Measurements from ENCODE around the gene OR13A1. TPM values are rescaled to one million over a fixed set of nuclear protein-coding genes. Genes with fewer than 3 reads are reported as not detected.
"Not testable (repeated sequence)": the region's sequence is repeated elsewhere in the genome, so short reads cannot be mapped to it uniquely, and the experiment has no call there.

The OR13A1 gene
- total RNA-seq, 1 experiment from 2014 or later = not detected

DNA sequence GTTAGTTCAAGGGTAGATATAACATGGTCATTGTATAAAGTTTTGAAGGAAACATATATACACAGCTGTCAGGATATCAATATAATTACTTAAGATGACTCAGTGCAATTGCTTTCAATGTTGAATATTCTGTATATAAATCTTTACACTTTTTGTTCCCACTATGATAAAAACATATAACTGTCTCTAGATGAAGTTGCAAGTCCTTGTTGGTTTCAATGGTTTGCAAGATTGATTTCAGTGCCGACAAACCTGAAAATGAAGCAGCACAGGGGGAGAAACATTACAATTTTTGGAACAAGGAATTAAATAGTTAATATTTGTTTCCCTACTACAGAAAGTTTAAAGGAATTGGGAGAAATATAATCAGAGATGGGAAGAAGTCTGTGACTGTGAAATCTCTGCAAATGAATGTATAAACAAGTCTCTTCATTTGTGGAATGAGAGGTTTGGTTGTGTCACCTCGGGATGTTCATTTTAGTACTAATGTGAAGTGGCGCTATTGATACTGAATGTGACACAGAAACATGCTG, 54.1 kb downstream of the OR13A1 start:
- no peak overlapping the region for H3K27ac ChIP-seq (ENCODE audit: low read depth, low read length, poor library complexity, severe bottlenecking)
- H3K4me3 ChIP-seq (ENCODE audit: low read depth, low read length, poor library complexity, severe bottlenecking) = no peak overlapping the region
- DNase-seq (ENCODE audit: low spot score) = no peak
- TF ChIP-seq CTCF (conservative IDR thresholded peaks at IDR 0.05; ENCODE audit: low read depth, low read length) (no peak), EZH2 (IDR thresholded peaks at IDR 0.05; ENCODE audit: borderline replicate concordance, low read depth, low read length, poor library complexity, severe bottlenecking) (no peak)
- H3K27me3 ChIP-seq (replicated peaks; ENCODE audit: insufficient read depth, low read depth, low read length, poor library complexity) = peaks cover 7% of the 10 kb centered on the region
- H3K36me3 ChIP-seq (ENCODE audit: insufficient read depth, low read length, poor library complexity, severe bottlenecking) = no peaks in the 10 kb centered on the region
- ChIA-PET CTCF (no interaction called here), POLR2A (ENCODE audit: low non-redundant PET) (no interaction called here)
- intact Hi-C loops (cut with micrococcal nuclease; ENCODE audit: unreplicated experiment) = no loop called here
- no TSS peak for BruUV-seq (replicated peaks)
- H3K9me3 ChIP-seq (ENCODE audit: low read depth, low read length, poor library complexity, severe bottlenecking) = no peaks in the 10 kb centered on the region
- no peaks in the 10 kb centered on the region for H3K4me1 ChIP-seq (ENCODE audit: insufficient read depth, low read length, poor library complexity, severe bottlenecking)

DNA sequence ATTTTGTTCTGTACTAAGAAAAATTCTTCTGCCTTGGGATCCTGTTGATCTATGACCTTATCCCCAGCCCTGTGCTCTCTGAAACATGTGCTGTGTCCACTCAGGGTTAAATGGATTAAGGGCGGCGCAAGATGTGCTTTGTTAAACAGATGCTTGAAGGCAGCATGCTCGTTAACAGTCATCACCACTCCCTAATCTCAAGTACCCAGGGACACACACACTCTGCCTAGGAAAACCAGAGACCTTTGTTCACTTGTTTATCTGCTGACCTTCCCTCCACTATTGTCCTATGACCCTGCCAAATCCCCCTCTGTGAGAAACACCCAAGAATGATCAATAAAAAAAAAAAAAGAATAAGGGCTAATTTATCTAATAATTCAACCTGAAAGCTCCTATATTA, 54.8 kb downstream of the OR13A1 start:
- CTCF ChIA-PET; DNase-seq (ENCODE audit: low spot score); H3K27ac ChIP-seq (ENCODE audit: low read depth, low read length, poor library complexity, severe bottlenecking); H3K4me3 ChIP-seq (ENCODE audit: low read depth, low read length, poor library complexity, severe bottlenecking); intact Hi-C loops (cut with micrococcal nuclease; ENCODE audit: unreplicated experiment); H3K4me1 ChIP-seq (ENCODE audit: insufficient read depth, low read length, poor library complexity, severe bottlenecking); H3K9me3 ChIP-seq (ENCODE audit: low read depth, low read length, poor library complexity, severe bottlenecking); POLR2A ChIA-PET (ENCODE audit: low non-redundant PET); BruUV-seq (replicated peaks); H3K36me3 ChIP-seq (ENCODE audit: insufficient read depth, low read length, poor library complexity, severe bottlenecking); H3K27me3 ChIP-seq (replicated peaks; ENCODE audit: insufficient read depth, low read depth, low read length, poor library complexity): not testable (repeated sequence)

DNA sequence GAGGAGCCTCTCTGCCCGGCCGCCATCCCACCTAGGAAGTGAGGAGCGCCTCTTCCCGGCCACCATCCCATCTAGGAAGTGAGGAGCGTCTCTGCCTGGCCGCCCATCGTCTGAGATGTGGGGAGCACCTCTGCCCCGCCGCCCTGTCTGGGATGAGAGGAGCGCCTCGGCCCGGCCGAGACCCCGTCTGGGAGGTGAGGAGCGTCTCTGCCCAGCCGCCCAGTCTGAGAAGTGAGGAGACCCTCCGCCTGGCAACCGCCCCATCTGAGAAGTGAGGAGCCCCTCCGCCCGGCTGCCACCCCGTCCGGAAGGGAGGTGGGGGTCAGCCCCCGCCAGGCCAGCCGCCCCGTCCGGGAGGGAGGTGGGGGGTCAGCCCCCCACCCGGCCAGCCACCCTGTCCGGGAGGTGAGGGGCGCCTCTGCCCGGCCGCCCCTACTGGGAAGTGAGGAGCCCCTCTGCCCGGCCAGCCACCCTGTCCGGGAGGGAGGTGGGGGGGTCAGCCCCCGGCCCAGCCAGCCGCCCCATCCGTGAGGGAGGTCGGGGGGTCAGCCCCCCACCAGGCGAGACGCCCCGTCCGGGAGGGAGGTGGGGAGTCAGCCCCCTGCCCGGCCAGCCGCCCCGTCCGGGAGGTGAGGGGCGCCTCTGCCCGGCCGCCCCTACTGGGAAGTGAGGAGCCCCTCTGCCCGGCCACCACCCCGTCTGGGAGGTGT, 55.5 kb downstream of the OR13A1 start:
- H3K27ac ChIP-seq (ENCODE audit: low read depth, low read length, poor library complexity, severe bottlenecking); DNase-seq (ENCODE audit: low spot score); H3K9me3 ChIP-seq (ENCODE audit: low read depth, low read length, poor library complexity, severe bottlenecking); H3K4me3 ChIP-seq (ENCODE audit: low read depth, low read length, poor library complexity, severe bottlenecking); H3K4me1 ChIP-seq (ENCODE audit: insufficient read depth, low read length, poor library complexity, severe bottlenecking); BruUV-seq (replicated peaks); H3K36me3 ChIP-seq (ENCODE audit: insufficient read depth, low read length, poor library complexity, severe bottlenecking); CTCF ChIA-PET; H3K27me3 ChIP-seq (replicated peaks; ENCODE audit: insufficient read depth, low read depth, low read length, poor library complexity); POLR2A ChIA-PET (ENCODE audit: low non-redundant PET): not testable (repeated sequence)
- intact Hi-C loops (cut with micrococcal nuclease; ENCODE audit: unreplicated experiment) = loop anchor here (10.0 kb wide), 1 partner anchor 415 kb away; the partner anchor contains the start of gene ZFAND4

GRCh38 chr10:45257600-45257999, 57.8 kb downstream of the OR13A1 start:
- Histone ChIP-seq H3K36me3 (ENCODE audit: insufficient read depth, low read length, poor library complexity, severe bottlenecking) (no peaks in the 10 kb centered on the region), H3K27me3 (replicated peaks; ENCODE audit: insufficient read depth, low read depth, low read length, poor library complexity) (peaks cover 7% of the 10 kb centered on the region), H3K4me1 (ENCODE audit: insufficient read depth, low read length, poor library complexity, severe bottlenecking) (no peaks in the 10 kb centered on the region), H3K4me3 (ENCODE audit: low read depth, low read length, poor library complexity, severe bottlenecking) (no peak overlapping the region), H3K27ac (ENCODE audit: low read depth, low read length, poor library complexity, severe bottlenecking) (no peak overlapping the region), H3K9me3 (ENCODE audit: low read depth, low read length, poor library complexity, severe bottlenecking) (no peaks in the 10 kb centered on the region)
- no peak for DNase-seq (ENCODE audit: low spot score)
- no peak for TF ChIP-seq CTCF (conservative IDR thresholded peaks at IDR 0.05; ENCODE audit: low read depth, low read length)
- no peak for TF ChIP-seq EZH2 (IDR thresholded peaks at IDR 0.05; ENCODE audit: borderline replicate concordance, low read depth, low read length, poor library complexity, severe bottlenecking)
- ChIA-PET POLR2A (ENCODE audit: low non-redundant PET) (no interaction called here), CTCF (no interaction called here)
- no TSS peak for BruUV-seq (replicated peaks)
- intact Hi-C loops (cut with micrococcal nuclease; ENCODE audit: unreplicated experiment) = loop anchor here (10.0 kb wide), 1 partner anchor 417 kb away; the partner anchor contains the start of gene ZFAND4
